Sciatic nerve (tissue), 2 donors: Measurements from ENCODE around the gene GCSH. TPM values are rescaled to one million over a fixed set of nuclear protein-coding genes. Genes with fewer than 3 reads are reported as not detected.

Experiments used
- ATAC-seq: fragments of 200-7000 bp; cut with Tn5 transposase; one replicate; pipeline ENCODE4 v1.9.1; 2020; ENCODE audit warnings: mild to moderate bottlenecking, moderate library complexity
- DNase-seq: peaks from one replicate; pipeline ENCODE4 v3.0.0-alpha.2; 2020; ENCODE audit warnings: low spot score
- intact Hi-C: fragments of 100-400 bp; cut with DNase I; formaldehyde crosslinking; loops from one replicate; pipeline ENCODE4 v1.14.2; 2022
- total RNA-seq: library from RNA; stranded (reverse); fragmentation: NEBNext Ultra II Directional; extraction: Animal tissue kit (Norgen Biotek cat#: 25700); gene quantifications from one replicate; pipeline ENCODE4 v1.2.1, GENCODE V29; 2021
- donor health status: DM: no; HTN: no; CAD: no.
- donor health status: DM: no; HTN: no; CAD: no.

GCSH gene
- total RNA-seq, 1 donor from 2014 or later = 27.8 TPM

DNA sequence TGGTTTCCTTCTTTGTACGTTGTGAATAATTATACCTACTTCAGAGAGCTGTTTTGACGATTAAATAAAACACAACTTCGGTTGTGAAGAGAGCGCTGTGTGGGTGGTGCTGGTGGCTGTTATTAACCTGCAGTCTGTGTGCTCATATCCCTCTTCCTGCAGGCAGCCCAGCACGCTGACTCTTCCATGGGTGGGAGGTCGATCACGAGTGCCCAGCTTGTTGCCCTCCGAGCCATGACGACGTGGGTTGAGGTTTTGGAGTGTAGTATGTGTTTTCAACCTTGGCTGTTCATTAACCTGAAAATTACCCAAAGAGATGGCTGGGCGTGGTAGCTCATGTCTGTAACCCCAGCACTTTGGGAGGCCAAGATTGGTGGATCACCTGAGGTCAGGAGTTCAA, 11.3 kb upstream of the GCSH start:
- ATAC-seq = no peak
- intact Hi-C loops = no loop called here
- DNase-seq = no peak

DNA sequence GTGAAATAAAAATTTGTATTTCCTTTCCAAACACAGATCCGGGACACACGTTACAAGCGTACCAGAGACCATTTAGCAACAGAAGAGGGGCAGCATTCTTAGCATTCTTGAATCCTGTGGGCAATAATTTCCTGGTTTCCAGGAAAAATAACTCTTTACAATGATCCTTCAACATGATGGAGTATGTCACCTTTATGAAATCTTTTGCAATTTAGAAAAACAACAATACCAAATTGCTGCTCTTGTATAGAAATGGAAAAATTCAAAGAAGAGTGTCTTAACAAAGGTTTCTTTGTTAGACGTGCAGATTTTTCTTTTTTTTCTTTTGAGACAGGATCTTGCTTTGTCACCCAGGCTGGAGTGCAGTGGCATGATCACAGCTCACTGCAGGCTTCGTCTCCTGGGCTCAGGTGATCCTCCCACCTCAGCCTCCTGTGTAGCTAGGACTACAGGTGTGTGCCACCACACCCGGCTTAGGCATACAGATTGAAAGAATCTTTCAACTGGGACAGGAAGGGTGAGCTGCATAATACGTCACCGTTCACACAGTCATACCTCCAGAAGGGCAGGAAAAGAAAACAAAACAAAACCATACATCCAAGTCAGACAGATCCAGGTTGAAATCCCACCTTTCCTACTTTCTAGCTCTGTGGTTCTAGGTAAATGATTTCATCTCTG, 10.8 kb upstream of the GCSH start:
- intact Hi-C loops = no loop called here
- ATAC-seq (no peak), DNase-seq (no peak)

DNA sequence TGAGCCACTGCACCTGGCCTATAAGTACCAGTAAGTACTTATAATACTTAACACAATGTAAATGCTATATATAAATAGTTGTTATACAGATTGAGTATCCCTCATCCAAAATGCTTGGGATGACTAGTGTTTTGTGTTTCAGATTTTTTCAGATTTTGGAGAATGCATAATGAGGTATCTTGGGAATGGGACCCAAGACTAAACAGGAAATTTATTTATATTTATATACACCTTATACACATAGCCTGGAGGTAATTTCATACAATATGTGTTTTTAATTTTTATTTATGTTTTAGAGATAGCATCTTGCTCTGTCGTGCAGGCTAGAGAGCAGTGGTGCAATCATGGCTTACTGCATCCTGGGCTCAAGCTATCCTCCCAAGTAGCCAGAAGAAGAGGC, 9.8 kb upstream of the GCSH start:
- ATAC-seq (no peak), DNase-seq (no peak)
- intact Hi-C loops = no loop called here

DNA sequence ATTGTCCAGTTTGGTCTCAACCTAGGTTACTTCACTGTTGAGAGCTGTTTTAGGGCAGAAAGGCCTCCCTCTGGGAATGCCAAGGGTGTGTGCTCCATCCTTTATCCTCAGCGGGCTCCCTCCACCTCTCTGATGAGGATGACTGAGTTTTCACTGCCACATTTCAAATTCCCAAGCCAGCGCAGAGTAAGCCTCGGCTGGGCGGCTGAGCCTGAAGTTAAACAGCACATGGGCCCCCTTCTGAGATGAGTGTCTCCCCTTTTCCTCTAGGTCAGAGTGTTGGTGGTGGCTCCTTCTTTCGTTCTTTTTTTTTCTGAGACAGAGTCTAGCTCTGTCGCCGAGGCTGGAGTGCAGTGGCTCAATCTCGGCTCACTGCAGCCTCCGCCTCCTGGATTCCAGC, 5.5 kb upstream of the GCSH start:
- intact Hi-C loops = no loop called here
- ATAC-seq (no peak), DNase-seq (no peak)

DNA sequence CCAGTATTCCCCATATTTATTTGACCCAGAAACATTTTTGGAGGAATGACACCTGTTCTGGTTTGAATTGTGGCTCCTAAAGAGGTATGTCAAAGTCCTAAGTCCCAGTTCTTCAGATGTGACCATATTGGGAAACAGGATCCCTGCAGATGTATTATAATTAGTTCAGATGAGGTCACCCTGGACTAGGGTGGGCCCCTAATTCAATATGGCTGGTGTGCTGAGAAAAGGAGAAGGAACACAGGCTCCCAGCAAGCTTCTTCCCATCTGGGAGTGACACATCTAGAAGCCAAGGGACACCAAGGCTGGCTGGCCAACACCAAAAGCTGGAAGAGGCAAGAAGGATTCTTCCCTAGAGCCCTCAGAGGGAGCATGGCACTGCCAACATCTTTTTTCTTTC, 3.8 kb upstream of the GCSH start:
- DNase-seq (no peak), ATAC-seq (no peak)
- intact Hi-C loops = no loop called here

DNA sequence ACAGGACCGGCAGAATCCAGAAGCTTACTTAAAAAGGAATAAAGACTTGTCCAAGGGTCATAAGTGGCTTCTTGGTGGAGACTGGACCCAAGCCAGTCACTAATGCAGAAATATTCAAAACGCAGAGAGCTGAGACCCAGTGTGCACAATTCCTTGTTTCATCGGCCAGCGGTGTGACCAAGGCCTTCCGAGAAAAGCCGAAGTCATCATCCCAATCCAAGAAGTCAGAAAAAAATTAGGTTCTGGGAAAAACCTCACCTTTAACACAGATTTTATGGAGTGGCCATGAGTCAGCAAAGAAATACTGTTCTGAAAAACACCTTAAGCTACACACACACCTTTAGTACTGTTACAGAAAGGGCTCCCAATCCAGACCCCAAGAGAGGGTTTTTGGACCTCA, 1.0 kb upstream of the GCSH start:
- intact Hi-C loops = no loop called here
- no peak for DNase-seq
- ATAC-seq = no peak

DNA sequence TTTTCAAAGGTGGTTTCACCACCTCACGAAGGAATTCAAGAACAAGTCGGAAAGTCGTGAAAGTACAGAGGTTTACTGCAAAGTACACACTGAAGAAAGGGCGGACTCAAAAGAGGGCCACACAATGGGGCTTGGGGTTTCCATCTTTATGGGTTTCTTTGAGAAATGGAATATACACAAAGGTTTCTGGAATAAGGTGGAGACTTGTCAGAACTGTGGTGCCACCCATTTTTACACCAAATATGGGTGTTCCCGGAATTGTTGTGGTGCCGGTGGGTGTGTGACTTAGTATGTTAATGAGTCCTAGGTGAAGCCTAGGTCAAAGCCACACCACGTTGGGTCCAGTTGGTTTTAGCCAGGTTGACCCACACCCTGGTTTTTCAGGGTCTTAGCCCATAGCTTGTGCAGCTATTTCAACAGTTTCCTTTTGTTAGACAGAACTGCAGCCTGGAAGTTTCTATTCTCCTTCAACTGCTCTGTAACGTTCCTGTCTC, 567 bp upstream of the GCSH start:
- DNase-seq (no peak), ATAC-seq (no peak)
- intact Hi-C loops = no loop called here

DNA sequence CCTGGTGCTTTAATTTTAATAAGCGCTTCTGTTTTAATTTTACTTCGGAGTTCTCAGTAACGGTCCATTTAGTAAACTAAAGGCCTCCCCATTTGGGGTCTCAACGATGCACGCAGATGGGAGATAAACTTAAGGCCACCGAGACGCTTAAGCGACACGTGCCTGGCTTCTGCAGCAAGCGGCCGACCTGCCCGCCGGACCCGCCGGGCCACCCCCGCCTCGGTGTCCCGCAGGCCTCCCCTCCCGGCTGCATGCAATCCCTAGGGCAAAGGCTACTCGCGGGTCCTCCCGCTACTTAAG, 592 bp downstream of the GCSH start:
- DNase-seq (no peak), ATAC-seq (no peak)
- intact Hi-C loops = no loop called here

DNA sequence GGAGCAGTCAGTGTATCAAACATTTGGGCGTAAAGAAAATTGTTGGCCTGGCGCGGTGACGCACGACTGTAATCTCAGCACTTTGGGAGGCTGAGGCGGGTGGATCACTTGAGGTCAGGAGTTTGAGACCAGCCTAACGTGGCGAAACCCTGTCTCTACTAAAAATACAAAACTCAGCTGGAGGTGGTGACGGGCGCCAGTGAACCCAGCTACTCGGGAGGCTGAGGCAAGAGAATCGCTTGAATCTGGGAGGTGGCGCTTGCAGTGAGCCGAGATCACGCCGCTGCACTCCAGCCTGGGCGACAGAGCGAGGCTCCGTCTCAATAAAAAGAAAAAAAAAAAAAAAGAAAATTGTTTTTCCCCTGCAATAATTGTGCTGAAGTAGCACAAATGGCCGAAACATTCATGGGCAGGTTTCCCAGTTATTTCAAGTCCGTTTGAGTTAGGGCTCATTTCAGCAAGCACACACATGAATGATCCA, 1.4 kb downstream of the GCSH start:
- no peak for ATAC-seq

DNA sequence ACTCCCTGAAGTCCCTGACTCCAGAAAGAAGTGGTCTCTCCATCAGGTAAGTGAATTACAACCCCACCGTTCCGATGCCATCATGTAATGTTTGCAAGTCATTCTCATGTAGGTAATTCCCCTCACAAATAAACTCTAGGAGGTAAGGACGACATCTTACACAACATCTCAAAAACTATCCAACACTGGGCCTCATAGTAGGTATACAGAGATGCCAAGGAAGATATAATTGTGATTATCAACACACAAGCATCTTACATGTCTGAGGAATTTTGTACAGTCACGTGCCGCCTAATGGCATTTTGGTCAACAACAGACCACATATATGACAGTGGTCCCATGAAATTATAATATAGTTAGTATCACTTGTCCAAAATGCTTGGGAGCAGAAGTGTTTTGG, 7.4 kb downstream of the GCSH start:
- intact Hi-C loops = no loop called here
- ATAC-seq (no peak), DNase-seq (no peak)

More for the DNA sequence above, 1.4 kb downstream of the GCSH start:
- intact Hi-C loops = no loop called here
- DNase-seq = no peak

DNA sequence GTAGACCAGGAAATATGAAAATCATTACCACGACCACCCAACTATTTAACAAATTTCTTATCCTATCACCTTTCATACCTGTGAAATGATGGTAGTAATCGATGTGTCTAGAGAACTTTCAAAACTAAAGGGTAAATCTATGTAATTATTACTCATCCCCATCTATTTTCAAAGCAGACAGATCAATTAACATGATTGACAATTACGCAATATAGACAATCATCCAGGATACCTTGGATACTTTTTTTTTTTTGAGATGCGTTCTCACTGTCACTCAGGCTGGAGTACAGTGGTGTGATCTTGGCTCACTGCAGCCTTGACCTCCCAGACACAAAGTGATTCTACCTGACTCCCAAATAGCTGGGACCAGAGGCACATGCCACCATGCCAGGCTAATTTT, 15.2 kb downstream of the GCSH start:
- DNase-seq = no peak
- ATAC-seq = no peak
- intact Hi-C loops = no loop called here

DNA sequence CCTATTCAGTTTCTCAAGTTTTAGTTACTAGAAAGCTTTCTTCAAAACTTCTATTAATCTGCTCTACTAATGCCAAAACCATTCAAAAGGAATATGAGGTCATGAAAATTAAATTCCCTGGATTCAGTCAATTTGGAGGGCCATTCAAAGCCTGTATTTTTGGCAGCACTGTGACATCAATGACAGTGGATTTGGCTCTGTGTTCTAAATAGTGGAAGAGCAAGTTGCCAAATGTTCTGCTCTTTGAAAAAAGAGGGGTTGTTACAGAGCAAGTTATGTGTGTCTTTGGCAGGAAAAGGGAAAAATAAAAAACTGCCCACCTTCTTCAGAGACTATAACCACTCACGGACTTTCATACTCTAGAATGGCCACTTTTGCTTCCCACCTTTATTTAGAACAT, 16.0 kb downstream of the GCSH start:
- intact Hi-C loops = no loop called here
- no peak for ATAC-seq
- DNase-seq = no peak

DNA sequence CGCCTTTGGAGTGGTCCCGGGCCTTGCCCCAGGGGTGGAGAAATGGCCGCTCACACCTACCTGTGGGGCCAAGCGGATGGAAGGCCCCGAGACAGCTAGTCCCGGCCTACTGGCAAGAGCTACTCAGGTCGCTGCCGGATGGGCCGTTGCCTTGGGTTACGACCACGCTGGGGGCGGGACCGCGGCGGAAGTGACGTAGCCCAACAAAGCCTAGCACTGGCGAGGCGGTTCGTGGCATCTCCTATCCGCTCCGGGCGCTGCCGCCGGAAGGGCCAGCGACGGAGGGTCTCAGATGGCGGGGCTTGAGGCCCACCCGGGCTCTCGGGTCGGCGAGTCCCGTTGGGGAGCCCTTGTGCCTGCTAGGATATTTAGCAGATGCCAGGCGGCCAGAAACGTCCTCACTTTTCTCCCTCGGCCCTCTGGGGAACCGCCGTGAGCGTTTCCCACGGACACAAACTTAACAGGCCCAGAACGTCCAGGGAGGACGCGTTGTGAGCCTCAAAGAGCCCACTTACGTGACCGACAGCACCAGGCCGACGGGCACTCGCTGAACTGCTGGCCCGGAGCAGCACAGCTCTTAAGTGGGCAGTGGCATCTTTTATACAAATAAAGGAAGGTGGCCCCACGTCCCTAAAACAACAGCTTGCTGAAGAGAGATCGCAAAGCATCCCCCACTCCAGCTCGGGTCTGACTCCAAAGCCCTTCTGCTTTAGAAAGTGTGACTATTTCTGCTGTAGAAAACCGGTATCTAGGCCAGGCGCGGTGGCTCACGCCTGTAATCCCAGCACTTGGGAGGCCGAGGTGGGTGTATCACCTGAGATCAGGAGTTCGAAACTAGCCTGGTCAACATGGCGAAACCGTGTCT, 18.9 kb downstream of the GCSH start, which contains the start of gene C16orf46:
C16orf46 (minus strand) TSS at position 163 of the 865 bp plus-strand sequence. CDS start 13,283 bp downstream, outside the sequence.
- ATAC-seq (peak; percentile 99), DNase-seq (peak; percentile 99)
- intact Hi-C loops = no loop called here

DNA sequence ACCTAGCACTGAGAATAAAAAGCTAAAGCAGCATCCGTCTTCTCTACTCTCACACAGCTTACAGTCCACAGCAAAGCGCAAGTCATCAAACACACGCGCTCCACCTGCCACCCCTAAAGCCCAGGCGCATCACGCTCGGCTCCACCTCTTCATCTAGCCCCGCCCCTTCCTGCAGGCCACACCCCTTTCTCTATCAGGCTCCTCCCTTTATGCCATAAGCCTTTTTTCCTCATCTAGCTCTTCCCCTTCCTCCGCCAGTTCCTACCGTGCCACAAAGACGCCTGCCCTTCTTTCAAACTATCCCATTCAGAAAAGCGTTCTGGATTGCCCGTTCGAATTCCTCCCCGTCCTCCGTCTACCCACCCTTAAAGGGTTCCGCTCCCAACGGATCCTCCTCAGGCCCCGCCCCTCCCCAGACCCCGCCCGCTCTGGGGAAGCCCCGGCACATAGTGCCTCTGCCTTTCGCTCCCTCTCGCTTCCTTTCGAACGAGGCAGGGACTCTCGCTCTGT, 19.6 kb downstream of the GCSH start:
- peak; percentile 95 for DNase-seq
- peak; percentile 96 for ATAC-seq
- intact Hi-C loops = no loop called here

DNA sequence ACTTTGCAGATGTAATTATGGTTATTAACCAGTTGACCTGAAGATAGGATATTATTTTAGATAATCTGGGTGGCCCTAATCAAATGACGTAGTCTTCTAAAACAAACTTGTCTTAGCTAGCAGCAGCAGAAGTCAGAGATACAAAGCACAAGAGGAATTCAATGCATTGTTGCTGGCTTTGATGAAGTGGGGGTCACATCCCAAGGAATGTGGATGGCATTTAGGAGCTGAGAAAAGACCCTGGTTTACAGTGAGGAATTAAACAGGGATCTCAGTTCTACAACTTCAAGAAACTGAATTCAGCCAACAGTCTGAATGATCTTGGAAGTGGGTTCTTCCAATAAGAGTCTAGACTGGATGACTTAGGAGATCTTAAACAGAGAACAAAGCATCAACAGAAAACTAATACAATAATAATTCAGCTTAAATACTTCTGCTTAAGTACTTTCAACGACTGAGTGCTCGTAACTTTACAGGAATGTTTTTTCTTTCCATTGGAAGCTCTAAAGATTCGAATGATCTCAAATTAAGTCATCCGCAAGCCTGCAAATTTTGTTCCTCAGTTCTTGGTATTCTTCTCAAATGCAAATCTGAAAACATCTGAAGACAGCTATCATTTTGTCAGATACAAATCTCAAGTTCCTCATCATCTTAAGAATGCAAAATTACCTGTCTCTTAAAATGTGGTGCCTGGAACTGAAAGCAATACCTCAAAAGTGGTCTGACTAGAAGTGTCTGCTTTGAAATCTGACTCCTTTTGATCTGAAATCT, 22.4 kb downstream of the GCSH start:
- no peak for DNase-seq
- intact Hi-C loops = no loop called here
- no peak for ATAC-seq

DNA sequence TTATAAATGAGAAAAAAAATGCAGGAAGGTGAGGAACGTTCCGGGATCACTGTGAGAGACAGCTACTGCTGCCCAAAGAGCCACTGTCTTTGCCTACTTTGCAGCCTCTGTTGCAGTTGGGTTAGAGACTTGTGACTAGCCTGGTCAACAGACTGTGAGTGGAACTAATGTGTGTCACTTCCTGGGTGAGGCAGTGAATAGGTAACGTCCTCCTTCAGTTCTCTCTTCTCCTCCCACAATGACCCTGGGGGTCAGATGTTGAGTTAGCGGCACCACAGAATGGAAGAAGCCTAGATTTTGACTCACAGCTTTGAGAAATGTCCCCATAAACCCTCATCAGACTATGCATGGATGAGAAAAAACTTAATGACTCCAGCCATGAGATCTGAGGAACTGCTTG, 24.4 kb downstream of the GCSH start:
- ATAC-seq = no peak
- no peak for DNase-seq
- intact Hi-C loops = no loop called here

DNA sequence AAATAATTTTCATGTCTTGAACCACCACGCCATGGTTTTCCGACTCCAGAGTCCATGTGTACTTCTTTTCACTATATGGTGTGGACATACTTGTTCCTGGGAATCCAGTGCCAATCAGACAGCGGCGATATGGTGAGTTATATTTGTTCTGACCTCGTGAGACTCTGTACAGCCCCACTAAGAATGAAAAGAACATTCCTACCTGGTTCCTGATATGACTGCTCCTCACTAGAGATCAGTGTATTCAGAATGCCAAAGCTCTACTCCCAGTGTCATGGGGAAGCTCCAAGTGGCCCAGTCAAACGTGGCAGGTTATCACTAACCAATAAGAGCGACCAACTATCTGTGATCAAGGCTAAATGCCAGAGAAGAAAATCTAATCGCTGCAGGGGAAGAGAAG, 25.2 kb downstream of the GCSH start:
- ATAC-seq (no peak), DNase-seq (no peak)
- intact Hi-C loops = no loop called here

DNA sequence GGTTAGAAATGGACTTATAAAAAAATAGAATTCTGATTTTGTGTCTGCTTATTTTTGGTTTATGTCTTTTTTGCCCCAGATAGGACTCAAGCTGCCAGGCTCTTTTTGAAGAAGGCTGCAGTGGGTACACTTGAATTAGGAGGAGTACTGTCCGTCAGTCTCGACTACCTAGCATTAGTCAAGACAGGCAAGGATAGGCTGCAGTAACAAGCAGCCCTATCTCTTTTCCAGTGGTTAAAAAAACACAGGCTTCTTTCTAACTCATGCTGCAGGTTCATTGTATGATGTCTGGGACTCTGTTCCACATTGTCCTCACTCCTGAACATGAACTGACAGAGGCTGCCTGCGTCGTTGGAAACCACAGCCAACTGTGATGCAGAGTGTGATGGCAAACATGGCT, 27.1 kb downstream of the GCSH start:
- ATAC-seq = no peak
- intact Hi-C loops = no loop called here
- DNase-seq = no peak

DNA sequence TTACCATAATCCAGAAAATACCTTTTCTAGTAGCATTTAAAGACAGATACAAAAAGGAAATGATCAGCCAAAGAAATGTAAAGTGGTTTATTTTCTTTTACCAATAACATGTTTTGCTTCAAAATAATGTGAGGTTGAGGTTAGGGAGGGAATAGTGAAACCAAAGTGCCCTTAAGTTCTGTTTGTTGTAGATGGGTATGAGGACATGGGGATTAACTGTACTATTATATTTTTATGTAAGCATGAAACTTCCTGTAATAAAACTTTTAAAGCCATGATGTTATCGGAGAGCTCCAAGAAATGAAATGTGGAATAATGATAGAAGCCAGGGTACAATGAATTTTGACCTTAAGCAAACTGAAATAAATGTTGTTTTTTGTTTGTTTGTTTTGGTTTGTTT, 29.0 kb downstream of the GCSH start:
- ATAC-seq = no peak
- intact Hi-C loops = no loop called here
- DNase-seq = no peak

DNA sequence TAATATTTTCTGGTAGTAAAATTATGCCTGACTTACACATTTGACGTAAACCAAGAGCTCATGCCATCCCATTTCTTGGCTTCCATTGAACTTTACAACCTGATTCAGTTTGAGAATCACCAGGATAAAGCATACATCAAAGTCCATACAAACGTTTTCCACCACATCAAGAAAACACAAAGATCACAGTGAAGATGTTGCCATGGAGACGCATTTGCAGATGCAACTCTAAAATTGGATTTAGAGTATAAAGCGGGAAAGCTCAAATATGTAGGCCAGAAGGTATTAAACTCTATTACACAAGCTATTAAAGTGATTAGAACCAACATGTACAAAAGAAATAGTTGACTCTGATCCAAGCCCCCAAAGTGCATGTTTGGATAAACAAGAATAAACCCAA, 29.5 kb downstream of the GCSH start:
- intact Hi-C loops = no loop called here
- DNase-seq (no peak), ATAC-seq (no peak)
